ENCODE data around the gene PRCP.
A peak's percentile ranks its signal among the peaks of the same experiment; 100 is the strongest.

The PRCP gene

DNA sequence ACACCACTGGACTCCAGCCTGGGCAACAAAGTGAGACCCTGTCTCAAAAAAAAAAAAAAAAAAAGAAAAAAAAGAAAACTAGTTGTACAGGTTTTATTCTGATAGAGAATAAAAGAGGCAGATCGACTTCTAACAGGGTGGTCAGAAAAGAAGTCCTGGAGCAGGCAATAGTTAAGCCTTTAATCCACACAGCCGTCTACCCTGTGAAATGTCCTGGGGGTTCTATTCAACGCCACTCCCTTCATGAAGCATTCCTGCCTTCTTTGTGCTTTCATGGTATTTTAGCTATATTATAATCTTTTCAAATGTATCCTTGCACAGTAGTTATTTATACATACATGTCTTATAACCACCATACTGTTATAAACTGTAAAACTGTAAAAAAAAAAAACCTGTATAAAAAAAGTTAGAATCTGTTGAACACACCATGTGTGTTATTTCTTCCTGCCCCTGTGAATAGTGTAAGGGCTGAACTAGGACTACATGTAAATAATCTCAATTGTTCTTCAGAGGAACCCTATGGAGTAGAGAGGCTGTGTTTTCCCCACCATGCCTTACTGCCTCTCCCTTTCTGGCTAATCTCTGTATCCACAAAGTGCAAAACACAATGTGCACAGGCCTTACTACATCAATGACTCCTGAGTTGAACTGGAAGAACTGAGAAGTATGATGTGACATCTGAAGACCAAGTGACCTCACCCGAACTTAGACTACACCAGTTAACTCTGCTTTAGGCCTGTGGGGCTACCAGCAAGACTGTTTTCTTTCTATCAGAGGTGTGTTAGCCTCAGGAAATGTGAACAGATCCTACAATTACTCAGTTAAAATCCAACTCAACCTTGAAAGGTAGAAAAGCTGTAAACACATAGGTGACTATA lies 25.3 kb downstream of the PRCP start:
- Histone ChIP-seq H3K27ac (ENCODE audit: low read depth, low read length) (no peak overlapping the region), H3K9ac (ENCODE audit: low read length) (no peak overlapping the region), H3K36me3 (ENCODE audit: control insufficient read depth, insufficient read depth, low read length) (no peaks in the 10 kb centered on the region), H3K23ac (ENCODE audit: low read length) (no peak overlapping the region), H3K79me1 (ENCODE audit: low read length) (no peaks in the 10 kb centered on the region), H3K79me2 (ENCODE audit: control insufficient read depth, insufficient read depth, low read length) (no peaks in the 10 kb centered on the region), H3K4me1 (ENCODE audit: control insufficient read depth, low read depth, low read length) (peaks cover 1% of the 10 kb centered on the region), H3K18ac (ENCODE audit: low read length) (no peak overlapping the region), H3K4me3 (ENCODE audit: low read length) (no peak overlapping the region), H4K8ac (ENCODE audit: low read depth, low read length) (no peak overlapping the region), H2BK5ac (ENCODE audit: low read length) (no peak overlapping the region), H2BK15ac (replicated peaks; ENCODE audit: low read depth) (no peak overlapping the region), H4K5ac (ENCODE audit: low read length) (no peak overlapping the region), H2BK120ac (ENCODE audit: low read depth, low read length) (no peak overlapping the region), H3K4me2 (ENCODE audit: low read length) (no peak overlapping the region), H3K56ac (ENCODE audit: low read length) (no peak overlapping the region), H3K27me3 (ENCODE audit: insufficient read depth, low read length, poor library complexity) (no peaks in the 10 kb centered on the region), H2AK5ac (ENCODE audit: low read length) (no peak overlapping the region), H3K4ac (ENCODE audit: low read depth, low read length) (no peak overlapping the region)
- WGBS (ENCODE audit: extremely low coverage, insufficient coverage, low lambda C conversion rate), result no CpG with 5 or more reads among the region's 4 CpGs
- peak; percentile 23 for DNase-seq

DNA sequence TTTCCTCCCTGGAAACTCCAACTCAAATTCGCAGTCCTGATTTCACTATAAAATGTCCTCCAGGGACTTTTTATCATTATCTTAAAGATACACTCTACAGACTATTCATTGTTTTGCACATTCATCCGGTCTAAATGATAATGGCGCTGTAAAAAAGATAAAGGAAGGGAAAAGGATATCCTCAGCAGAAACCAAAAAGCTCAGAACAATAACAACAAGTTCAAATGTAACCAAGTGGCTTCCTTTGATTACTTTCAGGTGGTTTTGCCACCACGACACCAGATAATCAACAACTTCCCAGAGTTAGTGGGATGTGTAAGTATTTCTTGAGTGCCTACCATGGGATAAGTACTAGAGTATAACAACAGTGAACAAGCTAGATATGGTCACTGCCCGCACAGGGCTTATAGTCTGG lies 26.3 kb downstream of the PRCP start:
- H3K56ac ChIP-seq (ENCODE audit: low read length), result no peak overlapping the region
- H3K79me1 ChIP-seq (ENCODE audit: low read length), result no peaks in the 10 kb centered on the region
- no peaks in the 10 kb centered on the region for H3K36me3 ChIP-seq (ENCODE audit: control insufficient read depth, insufficient read depth, low read length)
- H3K79me2 ChIP-seq (ENCODE audit: control insufficient read depth, insufficient read depth, low read length), result no peaks in the 10 kb centered on the region
- H2BK15ac ChIP-seq (replicated peaks; ENCODE audit: low read depth), result no peak overlapping the region
- no CpG with 5 or more reads among the region's 5 CpGs for WGBS (ENCODE audit: extremely low coverage, insufficient coverage, low lambda C conversion rate)
- no peak overlapping the region for H3K23ac ChIP-seq (ENCODE audit: low read length)
- H3K9ac ChIP-seq (ENCODE audit: low read length), result no peak overlapping the region
- H2AK5ac ChIP-seq (ENCODE audit: low read length), result no peak overlapping the region
- no peak overlapping the region for H4K8ac ChIP-seq (ENCODE audit: low read depth, low read length)
- DNase-seq, result no peak
- H3K18ac ChIP-seq (ENCODE audit: low read length), result no peak overlapping the region
- no peak overlapping the region for H4K5ac ChIP-seq (ENCODE audit: low read length)
- peaks cover 1% of the 10 kb centered on the region for H3K4me1 ChIP-seq (ENCODE audit: control insufficient read depth, low read depth, low read length)
- no peak overlapping the region for H3K4ac ChIP-seq (ENCODE audit: low read depth, low read length)
- no peak overlapping the region for H3K27ac ChIP-seq (ENCODE audit: low read depth, low read length)
- H3K4me3 ChIP-seq (ENCODE audit: low read length), result no peak overlapping the region
- no peak overlapping the region for H2BK5ac ChIP-seq (ENCODE audit: low read length)
- no peak overlapping the region for H2BK120ac ChIP-seq (ENCODE audit: low read depth, low read length)
- H3K27me3 ChIP-seq (ENCODE audit: insufficient read depth, low read length, poor library complexity), result no peaks in the 10 kb centered on the region
- H3K4me2 ChIP-seq (ENCODE audit: low read length), result no peak overlapping the region

DNA sequence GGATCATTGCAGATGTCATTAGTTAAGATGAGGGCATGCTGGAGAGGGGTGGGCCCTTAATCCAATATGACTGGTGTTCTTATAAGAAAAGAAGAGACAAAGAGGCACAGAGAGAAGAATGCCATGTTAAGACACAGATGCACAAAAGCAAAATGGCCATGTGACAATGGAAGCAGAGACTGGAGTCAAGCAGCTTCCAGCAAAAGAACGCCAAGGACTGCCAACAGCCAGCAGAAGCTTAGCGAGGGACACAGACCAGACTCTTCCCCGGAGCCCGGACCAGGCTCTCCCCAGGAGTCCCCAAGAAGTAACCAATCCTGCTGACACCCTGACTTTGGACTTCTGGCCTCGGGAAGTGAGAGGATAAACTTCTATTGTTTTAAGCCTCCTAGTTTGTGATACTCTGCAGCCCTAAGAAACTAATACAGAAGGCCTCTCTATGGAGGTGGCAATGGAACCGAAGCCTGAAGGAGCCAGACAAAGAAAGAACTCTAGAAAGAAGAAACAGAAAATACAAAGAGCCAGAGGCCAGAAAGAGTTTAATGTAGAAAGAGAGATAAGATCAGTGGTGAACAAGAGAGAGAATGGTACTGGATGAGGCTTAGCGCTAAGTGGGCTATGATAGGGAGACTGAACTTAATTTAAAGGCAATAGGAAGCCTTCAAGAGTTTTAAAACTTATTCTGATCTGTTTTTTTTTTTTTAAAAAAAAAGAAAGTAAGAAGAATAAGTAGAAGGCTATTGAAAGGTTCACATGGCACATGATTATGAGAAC lies 27.7 kb downstream of the PRCP start:
- Histone ChIP-seq H3K56ac (ENCODE audit: low read length) (no peak overlapping the region), H3K79me1 (ENCODE audit: low read length) (no peaks in the 10 kb centered on the region), H3K27ac (ENCODE audit: low read depth, low read length) (no peak overlapping the region), H3K18ac (ENCODE audit: low read length) (no peak overlapping the region), H3K9ac (ENCODE audit: low read length) (no peak overlapping the region), H3K4ac (ENCODE audit: low read depth, low read length) (no peak overlapping the region), H3K4me1 (ENCODE audit: control insufficient read depth, low read depth, low read length) (peaks cover 1% of the 10 kb centered on the region), H3K36me3 (ENCODE audit: control insufficient read depth, insufficient read depth, low read length) (no peaks in the 10 kb centered on the region), H3K27me3 (ENCODE audit: insufficient read depth, low read length, poor library complexity) (no peaks in the 10 kb centered on the region), H4K5ac (ENCODE audit: low read length) (no peak overlapping the region), H4K8ac (ENCODE audit: low read depth, low read length) (no peak overlapping the region), H2BK5ac (ENCODE audit: low read length) (no peak overlapping the region), H2AK5ac (ENCODE audit: low read length) (no peak overlapping the region), H3K4me3 (ENCODE audit: low read length) (no peak overlapping the region), H2BK15ac (replicated peaks; ENCODE audit: low read depth) (no peak overlapping the region), H3K79me2 (ENCODE audit: control insufficient read depth, insufficient read depth, low read length) (no peaks in the 10 kb centered on the region), H3K23ac (ENCODE audit: low read length) (no peak overlapping the region), H2BK120ac (ENCODE audit: low read depth, low read length) (no peak overlapping the region), H3K4me2 (ENCODE audit: low read length) (no peak overlapping the region)
- DNase-seq, result peak; percentile 16
- WGBS (ENCODE audit: extremely low coverage, insufficient coverage, low lambda C conversion rate), result no CpG with 5 or more reads among the region's 7 CpGs

DNA sequence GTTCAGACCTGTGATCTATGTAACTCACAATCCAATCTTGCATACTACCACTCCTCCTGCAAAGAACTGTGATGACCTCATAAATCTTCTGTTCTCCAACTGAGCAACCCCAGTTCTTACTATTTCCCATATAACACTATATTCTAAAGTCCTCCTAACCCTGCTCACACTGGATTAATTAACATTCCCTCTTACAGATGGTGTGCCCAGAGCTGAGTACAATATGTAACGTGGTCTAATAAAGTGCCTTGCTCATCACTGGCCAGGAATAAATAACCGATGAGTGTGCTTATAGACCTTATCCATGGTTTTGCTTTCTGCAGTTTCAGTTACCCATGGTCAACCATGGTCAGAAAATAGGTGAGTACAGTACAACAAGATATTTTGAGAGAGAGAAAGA lies 28.6 kb downstream of the PRCP start:
- Histone ChIP-seq H4K5ac (ENCODE audit: low read length) (no peak overlapping the region), H2BK120ac (ENCODE audit: low read depth, low read length) (no peak overlapping the region), H3K9ac (ENCODE audit: low read length) (no peak overlapping the region), H2BK15ac (replicated peaks; ENCODE audit: low read depth) (no peak overlapping the region), H3K27me3 (ENCODE audit: insufficient read depth, low read length, poor library complexity) (no peaks in the 10 kb centered on the region), H3K4ac (ENCODE audit: low read depth, low read length) (no peak overlapping the region), H3K18ac (ENCODE audit: low read length) (no peak overlapping the region), H3K79me1 (ENCODE audit: low read length) (no peaks in the 10 kb centered on the region), H2AK5ac (ENCODE audit: low read length) (no peak overlapping the region), H3K23ac (ENCODE audit: low read length) (no peak overlapping the region), H3K36me3 (ENCODE audit: control insufficient read depth, insufficient read depth, low read length) (no peaks in the 10 kb centered on the region), H2BK5ac (ENCODE audit: low read length) (no peak overlapping the region), H3K27ac (ENCODE audit: low read depth, low read length) (no peak overlapping the region), H3K4me1 (ENCODE audit: control insufficient read depth, low read depth, low read length) (peaks cover 1% of the 10 kb centered on the region), H3K56ac (ENCODE audit: low read length) (no peak overlapping the region), H3K4me3 (ENCODE audit: low read length) (no peak overlapping the region), H3K4me2 (ENCODE audit: low read length) (no peak overlapping the region), H4K8ac (ENCODE audit: low read depth, low read length) (no peak overlapping the region), H3K79me2 (ENCODE audit: control insufficient read depth, insufficient read depth, low read length) (no peaks in the 10 kb centered on the region)
- DNase-seq, result no peak
- WGBS (ENCODE audit: extremely low coverage, insufficient coverage, low lambda C conversion rate), result no CpG with 5 or more reads among the region's 2 CpGs

DNA sequence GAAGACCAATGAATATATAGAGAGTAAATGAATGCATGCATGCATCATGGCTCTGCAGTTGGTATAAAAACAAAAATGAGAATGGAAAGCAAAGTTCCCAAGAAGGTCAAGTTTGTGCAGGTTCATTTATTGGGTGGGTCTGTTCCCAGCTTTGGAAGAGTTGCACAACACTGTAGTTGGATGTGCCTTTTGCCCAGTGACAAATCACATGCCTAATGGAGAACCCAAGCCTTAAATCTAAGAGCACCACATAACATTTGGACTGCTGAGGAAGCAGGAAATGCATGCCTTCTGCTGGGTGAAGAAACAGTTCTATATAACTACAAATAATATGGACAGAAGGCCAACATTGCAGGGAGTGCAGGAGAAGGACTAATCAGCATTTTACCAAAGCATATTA lies 30.6 kb downstream of the PRCP start:
- H4K8ac ChIP-seq (ENCODE audit: low read depth, low read length), result no peak overlapping the region
- H3K4me3 ChIP-seq (ENCODE audit: low read length), result no peak overlapping the region
- no peak overlapping the region for H2BK15ac ChIP-seq (replicated peaks; ENCODE audit: low read depth)
- H3K23ac ChIP-seq (ENCODE audit: low read length), result no peak overlapping the region
- no peak overlapping the region for H2BK5ac ChIP-seq (ENCODE audit: low read length)
- no peaks in the 10 kb centered on the region for H3K79me1 ChIP-seq (ENCODE audit: low read length)
- no peak overlapping the region for H3K27ac ChIP-seq (ENCODE audit: low read depth, low read length)
- peaks cover 1% of the 10 kb centered on the region for H3K4me1 ChIP-seq (ENCODE audit: control insufficient read depth, low read depth, low read length)
- H4K5ac ChIP-seq (ENCODE audit: low read length), result no peak overlapping the region
- no peak overlapping the region for H2BK120ac ChIP-seq (ENCODE audit: low read depth, low read length)
- H3K36me3 ChIP-seq (ENCODE audit: control insufficient read depth, insufficient read depth, low read length), result no peaks in the 10 kb centered on the region
- H3K79me2 ChIP-seq (ENCODE audit: control insufficient read depth, insufficient read depth, low read length), result no peaks in the 10 kb centered on the region
- DNase-seq, result no peak
- H3K4ac ChIP-seq (ENCODE audit: low read depth, low read length), result no peak overlapping the region
- H3K9ac ChIP-seq (ENCODE audit: low read length), result no peak overlapping the region
- H3K18ac ChIP-seq (ENCODE audit: low read length), result no peak overlapping the region
- no peak overlapping the region for H3K56ac ChIP-seq (ENCODE audit: low read length)
- no peak overlapping the region for H3K4me2 ChIP-seq (ENCODE audit: low read length)
- H3K27me3 ChIP-seq (ENCODE audit: insufficient read depth, low read length, poor library complexity), result no peaks in the 10 kb centered on the region
- H2AK5ac ChIP-seq (ENCODE audit: low read length), result no peak overlapping the region
